GM12892 (cell line): ENCODE data around the gene PSAP.

ENCODE experiments used
- POLR2A ChIP-seq: IDR thresholded peaks from 2 replicates; pipeline ENCODE4 v1.6.1; 2011; ENCODE audit warnings: low read depth, low read length, control low read depth
- POLR2AphosphoS5 ChIP-seq: IDR thresholded peaks from 2 replicates; pipeline ENCODE4 v1.6.1; 2011; ENCODE audit warnings: low read depth, low read length, control low read depth
- TAF1 ChIP-seq: IDR thresholded peaks from 2 replicates; pipeline ENCODE4 v1.6.1; 2011; ENCODE audit warnings: low read depth, mild to moderate bottlenecking, control low read depth, low read length, borderline replicate concordance

DNA sequence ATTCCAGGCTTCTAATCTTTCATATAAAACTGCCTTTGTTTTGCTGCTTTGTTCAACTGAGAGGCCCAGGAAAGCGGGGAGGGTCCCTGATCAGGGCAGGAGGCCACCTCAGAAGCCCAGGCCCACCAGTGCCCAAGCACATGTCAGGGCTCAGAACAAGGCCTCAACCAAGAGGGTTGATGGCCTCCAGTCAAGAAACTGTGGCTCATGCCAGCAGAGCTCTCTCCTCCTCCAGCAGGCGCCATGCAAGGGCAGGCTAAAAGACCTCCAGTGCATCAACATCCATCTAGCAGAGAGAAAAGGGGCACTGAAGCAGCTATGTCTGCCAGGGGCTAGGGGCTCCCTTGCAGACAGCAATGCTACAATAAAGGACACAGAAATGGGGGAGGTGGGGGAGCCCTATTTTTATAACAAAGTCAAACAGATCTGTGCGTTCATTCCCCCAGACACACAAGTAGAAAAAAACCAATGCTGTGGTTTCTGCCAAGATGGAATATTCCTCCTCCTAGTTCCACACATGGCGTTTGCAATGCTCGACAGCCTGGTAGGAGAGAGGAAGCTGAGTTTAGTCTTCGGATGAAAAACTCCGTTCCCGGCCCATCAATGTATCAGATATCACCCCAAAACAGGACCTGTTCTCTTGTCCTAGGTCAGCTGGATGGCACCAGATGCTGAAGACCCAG lies 34.0 kb downstream of the PSAP start:
- TF ChIP-seq TAF1 (no peak), POLR2A (no peak), POLR2AphosphoS5 (no peak)
